ENCODE data around the gene UGT3A1.

DNA sequence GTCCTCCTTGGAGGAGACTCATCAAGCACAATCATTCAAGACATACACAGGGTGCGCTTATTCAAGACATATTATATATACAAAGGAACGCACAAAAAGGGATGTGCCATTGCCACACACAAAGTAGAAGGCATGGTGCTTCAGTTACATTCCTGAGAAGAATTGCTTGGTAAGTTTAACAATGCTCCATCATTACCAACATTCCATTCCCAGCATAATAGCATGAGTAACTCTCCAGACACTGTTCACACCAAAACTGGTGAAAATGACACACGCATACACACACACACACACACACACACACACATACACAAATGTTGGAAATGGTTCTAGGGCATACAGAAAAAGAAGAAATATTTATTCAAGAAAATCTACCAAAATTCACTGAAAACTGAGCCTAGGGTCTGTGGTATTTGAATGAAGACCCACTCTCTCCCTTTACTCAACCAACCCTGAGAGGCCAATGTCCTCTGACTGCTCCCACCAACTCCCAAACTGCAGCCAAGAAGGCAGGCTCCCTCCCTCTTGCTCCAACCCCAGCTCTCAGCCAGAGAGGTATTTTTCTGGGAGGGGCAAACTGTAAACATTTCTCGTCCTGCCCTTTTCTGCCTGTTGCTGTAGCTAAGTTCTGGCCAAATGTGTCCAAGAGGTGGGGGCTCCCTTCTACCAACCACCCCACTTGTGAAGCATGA lies 19.9 kb downstream of the UGT3A1 start:
- TF ChIP-seq, protein P1, sequence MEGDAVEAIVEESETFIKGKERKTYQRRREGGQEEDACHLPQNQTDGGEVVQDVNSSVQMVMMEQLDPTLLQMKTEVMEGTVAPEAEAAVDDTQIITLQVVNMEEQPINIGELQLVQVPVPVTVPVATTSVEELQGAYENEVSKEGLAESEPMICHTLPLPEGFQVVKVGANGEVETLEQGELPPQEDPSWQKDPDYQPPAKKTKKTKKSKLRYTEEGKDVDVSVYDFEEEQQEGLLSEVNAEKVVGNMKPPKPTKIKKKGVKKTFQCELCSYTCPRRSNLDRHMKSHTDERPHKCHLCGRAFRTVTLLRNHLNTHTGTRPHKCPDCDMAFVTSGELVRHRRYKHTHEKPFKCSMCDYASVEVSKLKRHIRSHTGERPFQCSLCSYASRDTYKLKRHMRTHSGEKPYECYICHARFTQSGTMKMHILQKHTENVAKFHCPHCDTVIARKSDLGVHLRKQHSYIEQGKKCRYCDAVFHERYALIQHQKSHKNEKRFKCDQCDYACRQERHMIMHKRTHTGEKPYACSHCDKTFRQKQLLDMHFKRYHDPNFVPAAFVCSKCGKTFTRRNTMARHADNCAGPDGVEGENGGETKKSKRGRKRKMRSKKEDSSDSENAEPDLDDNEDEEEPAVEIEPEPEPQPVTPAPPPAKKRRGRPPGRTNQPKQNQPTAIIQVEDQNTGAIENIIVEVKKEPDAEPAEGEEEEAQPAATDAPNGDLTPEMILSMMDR (conservative IDR thresholded peaks at IDR 0.05 in 1 of 2, IDR thresholded peaks at IDR 0.05 in 1 of 2; ENCODE audit: low read depth in 1 of 2, low read length in 2 of 2) = no peak
- no peak for TF ChIP-seq EZH2 (IDR thresholded peaks at IDR 0.05; ENCODE audit: low read length, missing control alignments)
